Muscle layer of duodenum (tissue), 2 donors: ENCODE data around the gene CYB561.

Source experiments
- H3K27ac ChIP-seq: one replicate; pipeline ENCODE4 v1.7.0; 2013; ENCODE audit warnings: mild to moderate bottlenecking, low read length
- H3K27me3 ChIP-seq: one replicate; pipeline ENCODE4 v1.7.0; 2013; ENCODE audit warnings: low read depth, mild to moderate bottlenecking, control low read depth, low read length
- H3K36me3 ChIP-seq, 2 donors: one replicate each; pipeline ENCODE4 v1.7.0; 2013; ENCODE audit warnings: low read length in 2 of 2, control low read depth in 1 of 2, mild to moderate bottlenecking in 1 of 2; ENCODE audit not compliant: insufficient read depth in 2 of 2, control insufficient read depth in 1 of 2
- H3K4me1 ChIP-seq, 2 donors: one replicate each; pipeline ENCODE4 v1.7.0; 2013; ENCODE audit warnings: low read length in 2 of 2, mild to moderate bottlenecking in 2 of 2, control low read depth in 1 of 2, moderate library complexity in 1 of 2; ENCODE audit not compliant: insufficient read depth in 2 of 2, control insufficient read depth in 1 of 2
- H3K4me3 ChIP-seq, 2 donors: one replicate each; pipeline ENCODE4 v1.7.0; 2013; ENCODE audit warnings: low read length in 2 of 2, low read depth in 1 of 2, mild to moderate bottlenecking in 1 of 2
- H3K9me3 ChIP-seq, 2 donors: one replicate each; pipeline ENCODE4 v1.7.0; 2013; ENCODE audit warnings: low read length in 2 of 2, control low read depth in 1 of 2, mild to moderate bottlenecking in 1 of 2; ENCODE audit not compliant: control insufficient read depth in 1 of 2
- donor health status: healthy.

Gene CYB561

GRCh38 chr17:63445954-63446752 lies at the start of gene CYB561:
Gene CYB561 (minus strand): TSS chr17:63446306. CDS start chr17:63437547, 8,759 bp downstream.
- Histone ChIP-seq H3K27me3 (no peaks in the 10 kb centered on the region), H3K4me1 (peaks cover 11 to 13% of the 10 kb centered on the region in 2 donors), H3K9me3 (no peaks in the 10 kb centered on the region), H3K4me3 (peak within 1 kb of the TSS; percentile 39 to 80), H3K27ac (peak within 1 kb of the TSS; percentile 74), H3K36me3 (no peaks in the 10 kb centered on the region)

- H3K4me1 ChIP-seq, result no peaks in the 10 kb centered on the region
- no peak overlapping the region for H3K4me3 ChIP-seq
- no peaks in the 10 kb centered on the region for H3K9me3 ChIP-seq
- H3K36me3 ChIP-seq, result no peaks in the 10 kb centered on the region
- H3K27me3 ChIP-seq, result no peaks in the 10 kb centered on the region
- no peak overlapping the region for H3K27ac ChIP-seq
Measured at GRCh38 chr17:63495491-63495890, 49.4 kb upstream of the CYB561 start.

GRCh38 chr17:63494300-63494928 lies 48.3 kb upstream of the CYB561 start:
- no peaks in the 10 kb centered on the region for H3K9me3 ChIP-seq
- H3K4me3 ChIP-seq, result no peak overlapping the region
- no peaks in the 10 kb centered on the region for H3K4me1 ChIP-seq
- H3K27me3 ChIP-seq, result no peaks in the 10 kb centered on the region
- H3K36me3 ChIP-seq, result no peaks in the 10 kb centered on the region
- no peak overlapping the region for H3K27ac ChIP-seq

GRCh38 chr17:63493411-63493810 lies 47.3 kb upstream of the CYB561 start:
- Histone ChIP-seq H3K27me3 (no peaks in the 10 kb centered on the region), H3K36me3 (no peaks in the 10 kb centered on the region), H3K9me3 (no peaks in the 10 kb centered on the region), H3K4me3 (no peak overlapping the region), H3K4me1 (no peaks in the 10 kb centered on the region), H3K27ac (no peak overlapping the region)

- Histone ChIP-seq H3K27me3 (no peaks in the 10 kb centered on the region), H3K27ac (no peak overlapping the region), H3K9me3 (no peaks in the 10 kb centered on the region), H3K4me1 (no peaks in the 10 kb centered on the region), H3K36me3 (no peaks in the 10 kb centered on the region), H3K4me3 (no peak overlapping the region)
Measured at GRCh38 chr17:63492940-63493339, 46.8 kb upstream of the CYB561 start.

GRCh38 chr17:63491977-63492618 lies 46.0 kb upstream of the CYB561 start:
- H3K9me3 ChIP-seq, result no peaks in the 10 kb centered on the region
- no peaks in the 10 kb centered on the region for H3K36me3 ChIP-seq
- no peak overlapping the region for H3K4me3 ChIP-seq
- no peak overlapping the region for H3K27ac ChIP-seq
- H3K4me1 ChIP-seq, result no peaks in the 10 kb centered on the region
- no peaks in the 10 kb centered on the region for H3K27me3 ChIP-seq

- no peak overlapping the region for H3K4me3 ChIP-seq
- no peaks in the 10 kb centered on the region for H3K9me3 ChIP-seq
- H3K4me1 ChIP-seq, result no peaks in the 10 kb centered on the region
- no peaks in the 10 kb centered on the region for H3K36me3 ChIP-seq
- H3K27ac ChIP-seq, result no peak overlapping the region
- H3K27me3 ChIP-seq, result no peaks in the 10 kb centered on the region
Measured at GRCh38 chr17:63491413-63491812, 45.3 kb upstream of the CYB561 start.

- Histone ChIP-seq H3K4me1 (no peaks in the 10 kb centered on the region), H3K27me3 (no peaks in the 10 kb centered on the region), H3K27ac (no peak overlapping the region), H3K9me3 (no peaks in the 10 kb centered on the region), H3K4me3 (no peak overlapping the region), H3K36me3 (no peaks in the 10 kb centered on the region)
Measured at GRCh38 chr17:63490858-63491400, 44.8 kb upstream of the CYB561 start.

GRCh38 chr17:63490329-63490728 lies 44.2 kb upstream of the CYB561 start:
- H3K36me3 ChIP-seq, result no peaks in the 10 kb centered on the region
- no peaks in the 10 kb centered on the region for H3K9me3 ChIP-seq
- H3K27me3 ChIP-seq, result no peaks in the 10 kb centered on the region
- no peak overlapping the region for H3K27ac ChIP-seq
- no peaks in the 10 kb centered on the region for H3K4me1 ChIP-seq
- no peak overlapping the region for H3K4me3 ChIP-seq

GRCh38 chr17:63489291-63489690 lies 43.2 kb upstream of the CYB561 start:
- Histone ChIP-seq H3K4me3 (no peak overlapping the region), H3K4me1 (no peaks in the 10 kb centered on the region), H3K36me3 (no peaks in the 10 kb centered on the region)

GRCh38 chr17:63488851-63489250 lies 42.7 kb upstream of the CYB561 start:
- Histone ChIP-seq H3K4me1 (no peaks in the 10 kb centered on the region), H3K27ac (no peak overlapping the region), H3K36me3 (no peaks in the 10 kb centered on the region), H3K9me3 (no peaks in the 10 kb centered on the region), H3K27me3 (no peaks in the 10 kb centered on the region), H3K4me3 (no peak overlapping the region)

More at GRCh38 chr17:63489291-63489690, 43.2 kb upstream of the CYB561 start:
- H3K27ac ChIP-seq, result no peak overlapping the region
- H3K9me3 ChIP-seq, result no peaks in the 10 kb centered on the region
- H3K27me3 ChIP-seq, result no peaks in the 10 kb centered on the region
